Activated naive CD8-positive, alpha-beta T cell treated with anti-CD3 and anti-CD28 coated beads, Interleukin-2, amount 50 U/mL, for 24 hours (primary cell): ENCODE measurements around the gene NELFB.

Source experiments
- ATAC-seq: fragments of 150-1000 bp; cut with Tn5 transposase; one replicate; pipeline ENCODE4 v1.10.0; 2021
- DNase-seq: peaks from one replicate; pipeline ENCODE4 v3.0.0; 2021
- H3K27ac Mint-ChIP-seq: one replicate; pipeline ENCODE4 v1.8.0; 2021; ENCODE audit warnings: mild to moderate bottlenecking, mixed read lengths
- H3K27me3 Mint-ChIP-seq: one replicate; pipeline ENCODE4 v1.8.0; 2021; ENCODE audit warnings: mixed read lengths
- H3K36me3 Mint-ChIP-seq: one replicate; pipeline ENCODE4 v1.8.0; 2021; ENCODE audit warnings: low read depth, mixed read lengths
- H3K4me1 Mint-ChIP-seq: one replicate; pipeline ENCODE4 v1.8.0; 2021; ENCODE audit warnings: mixed read lengths
- H3K4me3 Mint-ChIP-seq: one replicate; pipeline ENCODE4 v1.8.0; 2021; ENCODE audit warnings: mild to moderate bottlenecking, moderate library complexity, mixed read lengths
- H3K9me3 Mint-ChIP-seq: one replicate; pipeline ENCODE4 v1.8.0; 2021; ENCODE audit warnings: mixed read lengths

Gene NELFB

DNA sequence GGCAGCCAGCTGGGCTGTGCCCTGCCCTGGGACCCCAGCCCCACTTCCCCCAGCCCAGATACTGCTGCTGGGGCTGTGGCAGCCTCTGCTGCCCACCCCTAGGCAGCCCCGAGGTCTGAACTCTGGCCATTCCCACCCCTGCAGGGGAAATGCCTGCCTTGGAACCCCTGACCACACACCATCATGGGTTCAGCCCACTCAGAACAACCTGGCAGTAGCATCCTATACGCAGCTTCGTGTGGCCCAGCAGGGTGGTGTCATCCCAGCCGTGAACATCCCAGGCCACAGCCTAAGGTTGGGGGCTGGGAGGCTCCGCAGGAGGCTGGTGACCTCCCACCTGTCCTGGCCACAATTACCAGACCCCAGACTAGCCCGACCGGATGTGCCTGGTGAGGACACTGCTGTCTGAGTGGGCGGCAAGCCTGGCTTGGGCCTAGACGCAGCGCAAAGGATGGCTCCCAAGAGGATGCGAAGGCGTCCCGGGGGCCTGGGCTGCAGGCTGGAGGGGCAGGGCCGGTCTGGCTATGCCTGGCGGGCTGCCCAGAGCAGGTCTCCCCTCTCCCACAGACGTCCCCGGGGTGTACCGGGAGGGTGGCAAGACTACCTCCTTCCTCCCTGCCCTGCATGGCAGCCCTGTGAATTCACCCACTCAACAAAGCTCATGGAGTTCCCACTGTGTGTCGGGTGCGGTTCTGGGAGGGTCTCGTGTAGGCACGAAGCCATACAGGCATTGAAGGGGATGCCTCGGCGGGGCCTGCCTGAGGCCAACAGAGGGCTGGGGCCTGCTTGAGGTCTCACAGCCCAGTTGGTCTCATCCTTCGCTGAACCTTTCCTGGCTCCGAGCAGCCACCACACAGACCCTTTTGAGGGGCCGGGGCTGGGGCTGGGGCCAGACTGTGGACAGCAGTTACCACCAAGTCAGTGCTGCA, 25.9 kb upstream of the NELFB start:
- no peak for ATAC-seq

DNA sequence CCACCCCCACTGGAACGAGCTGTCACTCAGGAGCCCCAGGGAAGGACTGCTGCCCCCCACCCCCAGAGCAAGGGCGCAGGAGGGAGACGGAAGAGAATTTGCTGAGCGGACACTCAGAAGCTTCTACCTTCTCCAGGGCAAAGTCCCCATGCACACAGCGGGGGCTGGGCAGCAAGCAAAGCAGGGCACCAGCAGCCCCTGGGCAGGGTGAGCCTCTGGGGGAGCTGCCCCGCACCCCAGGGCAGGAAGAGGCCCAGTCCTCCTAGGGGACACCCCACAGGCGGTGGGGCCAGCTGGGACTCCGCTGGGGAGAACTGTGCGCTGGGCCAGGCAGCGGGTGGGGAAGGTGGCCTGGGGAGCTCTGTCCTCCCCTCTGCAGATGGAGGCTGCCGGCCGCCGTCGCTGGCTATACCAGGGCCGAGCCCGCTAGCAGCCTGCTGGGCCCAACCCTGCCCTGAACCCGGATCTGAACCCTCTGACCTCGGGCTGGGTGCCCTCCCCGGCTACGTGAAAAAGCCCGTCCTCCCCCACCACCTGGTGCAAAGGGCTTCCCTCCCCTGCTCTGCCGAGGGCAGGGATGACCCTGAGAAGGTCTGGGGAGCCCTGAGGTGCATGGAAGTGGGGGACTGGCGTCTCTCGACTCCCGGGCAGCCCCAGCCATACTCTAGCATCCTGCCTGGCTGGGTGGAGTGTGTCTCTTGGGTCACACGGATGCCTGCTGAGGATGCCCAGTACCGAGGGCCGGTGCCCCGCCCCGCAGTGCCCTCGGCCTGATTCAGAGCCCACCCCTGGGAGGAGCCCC, 25.0 kb upstream of the NELFB start:
- DNase-seq (no peak), ATAC-seq (no peak)
- Mint-ChIP-seq H3K36me3 (no peaks in the 10 kb centered on the region), H3K4me3 (no peak overlapping the region), H3K27me3 (peaks cover 2% of the 10 kb centered on the region), H3K9me3 (no peaks in the 10 kb centered on the region), H3K27ac (no peak overlapping the region), H3K4me1 (peaks cover 8% of the 10 kb centered on the region)

More for the DNA sequence above, 25.9 kb upstream of the NELFB start:
- Mint-ChIP-seq H3K9me3 (no peaks in the 10 kb centered on the region), H3K27me3 (peaks cover 2% of the 10 kb centered on the region), H3K4me1 (peaks cover 8% of the 10 kb centered on the region), H3K4me3 (no peak overlapping the region), H3K36me3 (no peaks in the 10 kb centered on the region), H3K27ac (no peak overlapping the region)
- no peak for DNase-seq

- ATAC-seq (no peak), DNase-seq (no peak)
- Mint-ChIP-seq H3K9me3 (no peaks in the 10 kb centered on the region), H3K27ac (no peak within 1 kb of the TSS), H3K4me3 (no peak within 1 kb of the TSS), H3K4me1 (peaks cover 7% of the 10 kb centered on the region), H3K27me3 (peaks cover 2% of the 10 kb centered on the region), H3K36me3 (no peaks in the 10 kb centered on the region)
Observed at GRCh38 chr9:137230705-137231371, 24.3 kb upstream of the NELFB start, which contains the start of gene SLC34A3. Gene SLC34A3 (plus strand): TSS chr9:137230901. CDS start chr9:137231703, 802 bp downstream.

DNA sequence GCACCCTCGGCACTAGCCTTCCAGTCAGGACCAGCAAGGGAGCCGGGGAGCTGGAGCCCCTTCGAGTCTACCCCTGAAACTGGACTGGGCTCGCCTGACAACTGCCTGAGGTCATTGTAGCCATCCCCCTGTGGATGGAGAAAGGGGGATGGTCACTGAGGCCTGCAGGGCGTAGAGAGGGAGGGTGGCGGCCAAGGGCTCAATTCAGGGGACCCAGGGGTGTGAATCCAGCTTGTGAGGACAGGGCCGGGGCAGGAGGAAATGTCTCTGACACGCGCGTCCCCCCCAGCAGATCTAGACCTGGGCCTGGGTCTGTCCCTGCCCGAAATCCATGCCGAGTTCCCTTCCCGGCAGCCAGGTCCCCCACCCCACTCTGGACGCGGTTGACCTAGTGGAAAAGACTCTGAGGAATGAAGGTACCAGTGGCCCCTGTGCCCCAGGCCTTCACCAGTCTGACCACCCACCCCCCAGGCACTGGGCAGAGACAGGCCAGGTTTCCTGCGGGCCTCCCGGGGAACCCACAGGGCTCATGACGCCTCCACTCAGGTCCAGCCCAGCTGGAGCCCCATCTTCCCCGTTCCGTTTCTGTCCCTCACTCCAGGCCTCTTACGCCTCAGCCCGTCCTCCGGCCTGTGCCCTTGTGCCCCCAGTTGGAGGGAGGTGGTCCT, 23.6 kb upstream of the NELFB start:
- Mint-ChIP-seq H3K9me3 (no peaks in the 10 kb centered on the region), H3K4me1 (peaks cover 7% of the 10 kb centered on the region), H3K4me3 (no peak overlapping the region), H3K36me3 (no peaks in the 10 kb centered on the region), H3K27ac (no peak overlapping the region), H3K27me3 (peaks cover 2% of the 10 kb centered on the region)
- DNase-seq (no peak), ATAC-seq (no peak)

- no peak for DNase-seq
- Mint-ChIP-seq H3K4me3 (no peak overlapping the region), H3K9me3 (no peaks in the 10 kb centered on the region), H3K36me3 (no peaks in the 10 kb centered on the region), H3K4me1 (peaks cover 10% of the 10 kb centered on the region), H3K27me3 (peaks cover 2% of the 10 kb centered on the region), H3K27ac (no peak overlapping the region)
- ATAC-seq = no peak
Observed at GRCh38 chr9:137232101-137232500, 23.0 kb upstream of the NELFB start.

GRCh38 chr9:137232510-137232909, 22.6 kb upstream of the NELFB start:
- Mint-ChIP-seq H3K27ac (no peak overlapping the region), H3K4me3 (no peak overlapping the region), H3K4me1 (peaks cover 8% of the 10 kb centered on the region), H3K36me3 (no peaks in the 10 kb centered on the region), H3K9me3 (no peaks in the 10 kb centered on the region), H3K27me3 (peaks cover 2% of the 10 kb centered on the region)
- no peak for ATAC-seq
- no peak for DNase-seq

- peaks cover 9% of the 10 kb centered on the region for H3K4me1 Mint-ChIP-seq
- H3K27me3 Mint-ChIP-seq = no peaks in the 10 kb centered on the region
- no peaks in the 10 kb centered on the region for H3K9me3 Mint-ChIP-seq
- H3K4me3 Mint-ChIP-seq = no peak overlapping the region
- H3K27ac Mint-ChIP-seq = no peak overlapping the region
- ATAC-seq = no peak
- no peak for DNase-seq
- H3K36me3 Mint-ChIP-seq = no peaks in the 10 kb centered on the region
Observed at GRCh38 chr9:137233143-137233980, 21.8 kb upstream of the NELFB start.

- no peak overlapping the region for H3K27ac Mint-ChIP-seq
- ATAC-seq = no peak
Observed at GRCh38 chr9:137234055-137234697, 21.0 kb upstream of the NELFB start.

DNA sequence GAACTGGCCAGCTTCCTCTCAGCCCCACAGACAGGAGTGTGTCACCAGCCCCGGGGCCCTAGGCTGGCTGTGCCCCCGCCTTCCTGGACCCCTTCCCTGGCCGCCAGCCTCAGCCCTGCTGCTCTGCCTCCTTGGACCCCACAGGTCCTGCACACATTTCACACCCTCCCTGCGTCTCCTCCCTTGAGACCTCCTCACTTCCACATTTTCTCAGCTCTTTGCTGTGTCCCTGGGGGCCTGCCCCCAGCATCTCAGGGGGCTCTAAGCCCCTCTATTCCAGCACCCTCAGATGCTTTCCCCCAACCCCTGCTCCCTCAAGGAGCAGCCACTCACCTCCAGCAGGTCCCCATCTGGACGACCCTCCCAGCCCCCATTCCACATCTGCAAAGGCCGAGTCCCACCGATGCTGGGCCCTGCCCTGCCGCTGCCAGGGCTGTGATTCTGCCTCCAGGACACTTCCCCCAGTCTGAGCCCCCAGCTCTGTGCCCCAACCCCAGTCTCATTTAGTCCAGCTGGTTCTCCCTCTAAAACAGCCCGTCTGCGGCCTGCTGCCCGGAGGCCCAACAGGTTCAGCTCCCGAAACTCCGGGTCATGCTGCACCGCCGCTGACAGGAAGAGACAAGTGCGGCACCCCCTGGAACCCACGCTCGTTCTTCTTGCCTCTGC, 20.2 kb upstream of the NELFB start:
- Mint-ChIP-seq H3K9me3 (no peaks in the 10 kb centered on the region), H3K27me3 (no peaks in the 10 kb centered on the region), H3K36me3 (no peaks in the 10 kb centered on the region), H3K4me3 (no peak overlapping the region), H3K27ac (no peak overlapping the region), H3K4me1 (peaks cover 19% of the 10 kb centered on the region)
- DNase-seq (no peak), ATAC-seq (no peak)

More at GRCh38 chr9:137234055-137234697, 21.0 kb upstream of the NELFB start:
- DNase-seq = no peak
- H3K36me3 Mint-ChIP-seq = no peaks in the 10 kb centered on the region
- peaks cover 14% of the 10 kb centered on the region for H3K4me1 Mint-ChIP-seq
- no peaks in the 10 kb centered on the region for H3K27me3 Mint-ChIP-seq
- H3K4me3 Mint-ChIP-seq = no peak overlapping the region
- H3K9me3 Mint-ChIP-seq = no peaks in the 10 kb centered on the region

DNA sequence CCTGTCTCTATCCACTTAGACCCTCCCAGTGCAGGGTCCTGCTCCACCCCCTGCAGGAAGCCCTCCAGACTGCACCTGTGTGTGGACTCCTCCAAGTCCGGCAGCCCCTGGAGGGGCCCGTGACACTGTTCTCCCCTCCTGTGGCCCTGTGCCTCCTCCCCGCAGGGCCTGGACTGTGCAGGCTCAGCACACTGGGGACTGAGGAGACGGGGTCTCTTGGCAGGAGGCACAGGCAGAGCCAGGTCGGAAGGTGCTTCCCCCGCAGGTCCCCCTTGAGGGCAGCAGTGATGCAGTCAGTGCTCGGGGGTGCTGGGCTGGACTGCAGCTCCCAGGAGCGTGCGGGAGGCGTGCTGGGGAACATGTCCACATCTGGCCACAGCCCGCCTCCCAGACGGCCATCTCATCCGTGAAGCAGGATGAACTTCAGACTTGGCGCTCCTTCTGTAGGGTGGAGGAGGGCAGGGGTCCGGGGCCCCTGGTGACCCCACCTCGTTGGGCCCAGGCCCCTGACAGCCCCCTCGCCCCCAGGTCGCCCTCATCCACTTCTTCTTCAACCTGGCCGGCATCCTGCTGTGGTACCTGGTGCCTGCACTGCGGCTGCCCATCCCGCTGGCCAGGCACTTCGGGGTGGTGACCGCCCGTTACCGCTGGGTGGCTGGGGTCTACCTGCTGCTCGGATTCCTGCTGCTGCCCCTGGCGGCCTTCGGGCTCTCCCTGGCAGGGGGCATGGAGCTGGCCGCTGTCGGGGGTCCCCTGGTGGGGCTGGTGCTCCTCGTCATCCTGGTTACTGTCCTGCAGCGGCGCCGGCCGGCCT, 19.5 kb upstream of the NELFB start:
- DNase-seq = no peak
- H3K4me1 Mint-ChIP-seq = peaks cover 19% of the 10 kb centered on the region
- no peak overlapping the region for H3K4me3 Mint-ChIP-seq
- H3K36me3 Mint-ChIP-seq = no peaks in the 10 kb centered on the region
- H3K27me3 Mint-ChIP-seq = no peaks in the 10 kb centered on the region
- no peak overlapping the region for H3K27ac Mint-ChIP-seq
- ATAC-seq = no peak
- H3K9me3 Mint-ChIP-seq = no peaks in the 10 kb centered on the region

DNA sequence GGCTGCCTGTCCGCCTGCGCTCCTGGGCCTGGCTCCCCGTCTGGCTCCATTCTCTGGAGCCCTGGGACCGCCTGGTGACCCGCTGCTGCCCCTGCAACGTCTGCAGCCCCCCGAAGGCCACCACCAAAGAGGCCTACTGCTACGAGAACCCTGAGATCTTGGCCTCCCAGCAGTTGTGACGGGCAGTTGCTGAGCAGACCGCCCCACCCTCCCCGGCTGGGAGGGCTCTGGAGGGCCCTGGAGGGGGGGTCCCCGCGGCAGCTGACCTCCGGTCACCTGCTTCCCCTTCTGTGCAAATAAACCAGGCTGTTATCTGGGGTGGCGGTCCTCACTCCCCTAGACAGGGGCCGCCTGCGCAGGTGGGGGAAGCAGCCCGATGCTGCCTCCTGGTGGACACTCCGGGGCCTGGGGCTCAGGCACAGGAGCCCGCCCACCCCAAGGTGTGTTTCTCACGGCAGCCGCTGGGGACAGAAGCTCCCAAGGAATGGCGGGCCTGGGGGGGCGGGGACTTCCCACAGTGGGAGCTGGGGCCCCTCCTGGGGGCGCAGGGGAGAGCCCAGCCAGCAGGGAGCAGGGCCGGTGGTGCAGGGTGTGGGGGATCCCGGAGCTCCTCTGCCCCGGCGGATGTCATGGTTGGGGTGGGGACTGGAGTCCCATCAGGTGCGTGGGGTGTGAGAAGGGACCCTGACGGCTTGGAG, 18.7 kb upstream of the NELFB start:
- peaks cover 4% of the 10 kb centered on the region for H3K36me3 Mint-ChIP-seq
- H3K9me3 Mint-ChIP-seq = no peaks in the 10 kb centered on the region
- ATAC-seq (peak; percentile 31), DNase-seq (peak; percentile 97)
- H3K27ac Mint-ChIP-seq = no peak overlapping the region
- peaks cover 22% of the 10 kb centered on the region for H3K4me1 Mint-ChIP-seq
- H3K27me3 Mint-ChIP-seq = peaks cover 3% of the 10 kb centered on the region
- H3K4me3 Mint-ChIP-seq = no peak overlapping the region
